Measurements from ENCODE around the gene DBP. TPM values are rescaled to one million over a fixed set of nuclear protein-coding genes. Genes with fewer than 3 reads are reported as not detected.
A peak's percentile ranks its signal among the peaks of the same experiment; 100 is the strongest.

DBP gene
- total RNA-seq, 4 donors from 2014 or later, result 8.7 to 13.8 (median 11.6) TPM

- intact Hi-C loops (cut with DNase I; ENCODE audit: low total_unique reads), result no loop called here
- in situ Hi-C loops (cut with MboI; ENCODE audit: low pct_ligation_motif_present in 1 of 4, low pct_unique_long_range_greater_than_20kb in 1 of 4, low sequenced_read_pairs in 3 of 4), result loop anchor here in 1 of 4 donors (10.0 kb wide), 1 partner anchor 100 kb away; the partner anchor contains the start of genes IZUMO1 and RASIP1
- Histone ChIP-seq H3K9me3 (no peaks in the 10 kb centered on the region), H3K4me3 (peak overlapping the region in 1 of 4 donors; percentile 54), H3K4me1 (peaks cover 8 to 23% (median 13%) of the 10 kb centered on the region in 4 donors), H3K27me3 (no peaks in the 10 kb centered on the region), H3K36me3 (no peaks in the 10 kb centered on the region), H3K27ac (peak overlapping the region in 2 of 4 donors; percentile 84 to 90)
- no peak for DNase-seq
- TF ChIP-seq, protein P1, sequence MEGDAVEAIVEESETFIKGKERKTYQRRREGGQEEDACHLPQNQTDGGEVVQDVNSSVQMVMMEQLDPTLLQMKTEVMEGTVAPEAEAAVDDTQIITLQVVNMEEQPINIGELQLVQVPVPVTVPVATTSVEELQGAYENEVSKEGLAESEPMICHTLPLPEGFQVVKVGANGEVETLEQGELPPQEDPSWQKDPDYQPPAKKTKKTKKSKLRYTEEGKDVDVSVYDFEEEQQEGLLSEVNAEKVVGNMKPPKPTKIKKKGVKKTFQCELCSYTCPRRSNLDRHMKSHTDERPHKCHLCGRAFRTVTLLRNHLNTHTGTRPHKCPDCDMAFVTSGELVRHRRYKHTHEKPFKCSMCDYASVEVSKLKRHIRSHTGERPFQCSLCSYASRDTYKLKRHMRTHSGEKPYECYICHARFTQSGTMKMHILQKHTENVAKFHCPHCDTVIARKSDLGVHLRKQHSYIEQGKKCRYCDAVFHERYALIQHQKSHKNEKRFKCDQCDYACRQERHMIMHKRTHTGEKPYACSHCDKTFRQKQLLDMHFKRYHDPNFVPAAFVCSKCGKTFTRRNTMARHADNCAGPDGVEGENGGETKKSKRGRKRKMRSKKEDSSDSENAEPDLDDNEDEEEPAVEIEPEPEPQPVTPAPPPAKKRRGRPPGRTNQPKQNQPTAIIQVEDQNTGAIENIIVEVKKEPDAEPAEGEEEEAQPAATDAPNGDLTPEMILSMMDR (IDR thresholded peaks at IDR 0.05), result no peak
- TF ChIP-seq POLR2A (IDR thresholded peaks at IDR 0.05) (no peak), POLR2AphosphoS5 (IDR thresholded peaks at IDR 0.05) (no peak), EP300 (IDR thresholded peaks at IDR 0.05; ENCODE audit: low read depth) (no peak)
- 60 to 63% methylated on average over 3 to 4 of the region's 4 CpGs for WGBS, 2 donors (ENCODE audit: low coverage in 1 of 2)
These were observed 7.2 kb upstream of the DBP start for GRCh38 chr19:48644355-48644754.

DNA sequence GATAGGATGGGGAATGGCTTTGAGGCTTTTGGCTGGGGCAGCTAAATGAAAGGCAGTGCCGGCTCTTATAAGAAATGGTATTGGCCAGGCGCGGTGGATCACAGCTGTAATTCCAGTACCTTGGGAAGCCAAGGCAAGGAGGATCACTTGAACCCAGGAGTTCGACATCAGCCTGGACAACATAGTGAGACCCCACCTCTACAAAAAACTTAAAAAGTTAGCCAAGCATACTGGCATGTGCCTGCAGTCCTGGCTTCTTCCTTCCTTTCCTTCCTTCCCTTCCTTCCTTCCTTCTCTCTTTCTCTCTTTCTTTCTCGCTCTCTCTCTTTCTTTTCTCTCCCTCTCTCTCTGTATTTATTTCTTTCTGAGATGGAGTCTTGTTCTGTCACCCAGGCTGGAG is 5.7 kb upstream of the DBP start:
- DNase-seq, result no peak
- in situ Hi-C loops (cut with MboI; ENCODE audit: low pct_ligation_motif_present in 1 of 4, low pct_unique_long_range_greater_than_20kb in 1 of 4, low sequenced_read_pairs in 3 of 4), result loop anchor here in 1 of 4 donors (10.0 kb wide), 1 partner anchor 102 kb away; the partner anchor contains the start of genes IZUMO1 and RASIP1
- no peaks in the 10 kb centered on the region for H3K9me3 ChIP-seq
- H3K27me3 ChIP-seq, result no peaks in the 10 kb centered on the region
- WGBS, 2 donors (ENCODE audit: low coverage in 1 of 2), result 87 to 91% methylated on average over 5 of the region's 5 CpGs
- H3K4me1 ChIP-seq, result peaks cover 13 to 28% (median 21%) of the 10 kb centered on the region in 4 donors
- H3K27ac ChIP-seq, result no peak overlapping the region
- H3K4me3 ChIP-seq, result no peak overlapping the region
- TF ChIP-seq POLR2AphosphoS5 (IDR thresholded peaks at IDR 0.05) (no peak), EP300 (IDR thresholded peaks at IDR 0.05; ENCODE audit: low read depth) (no peak), POLR2A (IDR thresholded peaks at IDR 0.05) (no peak)
- TF ChIP-seq, protein P1 (IDR thresholded peaks at IDR 0.05), result no peak
- intact Hi-C loops (cut with DNase I; ENCODE audit: low total_unique reads), result no loop called here
- no peaks in the 10 kb centered on the region for H3K36me3 ChIP-seq

DNA sequence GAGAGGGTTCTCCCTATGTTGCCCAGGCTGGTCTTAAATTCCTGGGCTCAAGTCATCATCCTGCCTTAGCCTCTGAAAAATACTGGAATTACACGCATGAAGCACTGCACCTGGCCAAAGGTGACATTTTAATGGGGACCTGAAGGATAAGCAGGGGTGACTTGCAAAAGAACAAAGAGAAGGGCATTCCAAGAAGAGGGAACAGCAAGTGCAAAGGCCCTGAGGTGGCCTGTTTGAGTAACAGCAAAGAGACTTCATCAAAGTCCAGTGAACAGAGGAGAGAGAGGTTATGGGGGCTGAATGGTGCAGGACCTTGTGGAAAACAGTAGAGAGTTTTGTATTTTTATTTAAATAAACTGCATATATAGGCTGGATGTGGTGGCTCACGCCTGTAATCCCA is 4.7 kb upstream of the DBP start:
- no peak overlapping the region for H3K4me3 ChIP-seq
- H3K9me3 ChIP-seq, result no peaks in the 10 kb centered on the region
- in situ Hi-C loops (cut with MboI; ENCODE audit: low pct_ligation_motif_present in 1 of 4, low pct_unique_long_range_greater_than_20kb in 1 of 4, low sequenced_read_pairs in 3 of 4) (loop anchor here in 1 of 4 donors (10.0 kb wide), 1 partner anchor 103 kb away; the partner anchor contains the start of genes IZUMO1 and RASIP1), intact Hi-C loops (cut with DNase I; ENCODE audit: low total_unique reads) (no loop called here)
- no peaks in the 10 kb centered on the region for H3K27me3 ChIP-seq
- H3K4me1 ChIP-seq, result peaks cover 13 to 32% (median 22%) of the 10 kb centered on the region in 4 donors
- H3K36me3 ChIP-seq, result no peaks in the 10 kb centered on the region
- H3K27ac ChIP-seq, result no peak overlapping the region
- no peak for DNase-seq
- TF ChIP-seq, protein P1 (IDR thresholded peaks at IDR 0.05), result no peak
- no peak for TF ChIP-seq POLR2A (IDR thresholded peaks at IDR 0.05)
- 71 to 91% methylated on average over 1 to 2 of the region's 2 CpGs for WGBS, 2 donors (ENCODE audit: low coverage in 1 of 2)

DNA sequence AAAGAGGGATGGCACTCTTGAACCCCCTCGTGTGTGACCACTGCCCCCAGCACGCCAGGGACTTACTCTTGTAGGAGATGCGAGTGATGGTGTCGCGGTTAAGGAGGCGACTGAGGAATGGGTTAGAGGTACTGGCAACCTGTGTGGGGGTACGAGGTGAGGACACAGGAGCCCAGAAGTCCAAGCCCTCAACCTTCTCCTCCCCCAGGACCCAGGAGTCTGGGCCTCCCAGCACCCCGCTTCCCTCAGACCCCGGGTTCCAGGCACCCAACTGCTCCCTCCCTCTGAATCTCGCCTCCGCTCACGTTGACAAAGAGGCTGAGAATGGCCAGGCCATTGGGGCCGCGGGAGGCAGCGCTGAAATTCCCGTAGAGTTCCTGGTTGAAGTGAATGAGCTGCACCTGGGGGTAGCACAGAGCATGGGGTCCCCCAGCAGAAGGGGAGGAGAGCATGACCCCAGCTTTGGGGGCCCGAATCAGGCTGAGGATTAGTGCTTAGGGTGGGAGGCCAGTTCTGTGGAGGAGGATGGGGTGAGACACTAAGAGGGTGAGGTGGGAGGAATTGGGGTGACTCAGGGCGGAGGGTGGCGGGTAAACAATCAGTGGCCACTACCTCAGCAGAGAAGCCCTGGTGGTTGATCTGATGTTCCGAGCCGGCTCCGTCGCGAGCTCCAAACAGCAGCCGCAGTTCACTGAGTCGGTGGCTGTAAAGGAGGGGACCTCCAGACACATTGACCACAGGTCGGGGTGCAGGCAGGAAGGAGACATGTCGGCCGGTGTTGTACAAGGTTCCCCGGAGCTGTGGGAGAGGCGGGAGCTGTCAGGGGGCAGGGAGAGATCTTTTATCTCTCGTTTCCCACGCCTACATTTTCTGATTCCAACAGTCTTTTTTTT is 2.5 kb upstream of the DBP start:
- 80 to 83% methylated on average over 7 to 33 of the region's 33 CpGs for WGBS, 2 donors (ENCODE audit: low coverage in 1 of 2)
- Histone ChIP-seq H3K4me1 (peaks cover 10 to 33% (median 22%) of the 10 kb centered on the region in 4 donors), H3K9me3 (no peaks in the 10 kb centered on the region), H3K4me3 (no peak overlapping the region), H3K36me3 (no peaks in the 10 kb centered on the region), H3K27me3 (no peaks in the 10 kb centered on the region), H3K27ac (no peak overlapping the region)
- TF ChIP-seq, protein P1 (IDR thresholded peaks at IDR 0.05), result no peak
- in situ Hi-C loops (cut with MboI; ENCODE audit: low pct_ligation_motif_present in 1 of 4, low pct_unique_long_range_greater_than_20kb in 1 of 4, low sequenced_read_pairs in 3 of 4), result loop anchor here in 1 of 4 donors (10.0 kb wide), 1 partner anchor 105 kb away; the partner anchor contains the start of genes IZUMO1 and RASIP1
- DNase-seq, result no peak
- intact Hi-C loops (cut with DNase I; ENCODE audit: low total_unique reads), result no loop called here
